ENCODE results near the gene SARM1.

- no peak for TF ChIP-seq POLR2AphosphoS5 (IDR thresholded peaks at IDR 0.05)
- TF ChIP-seq, protein P1, sequence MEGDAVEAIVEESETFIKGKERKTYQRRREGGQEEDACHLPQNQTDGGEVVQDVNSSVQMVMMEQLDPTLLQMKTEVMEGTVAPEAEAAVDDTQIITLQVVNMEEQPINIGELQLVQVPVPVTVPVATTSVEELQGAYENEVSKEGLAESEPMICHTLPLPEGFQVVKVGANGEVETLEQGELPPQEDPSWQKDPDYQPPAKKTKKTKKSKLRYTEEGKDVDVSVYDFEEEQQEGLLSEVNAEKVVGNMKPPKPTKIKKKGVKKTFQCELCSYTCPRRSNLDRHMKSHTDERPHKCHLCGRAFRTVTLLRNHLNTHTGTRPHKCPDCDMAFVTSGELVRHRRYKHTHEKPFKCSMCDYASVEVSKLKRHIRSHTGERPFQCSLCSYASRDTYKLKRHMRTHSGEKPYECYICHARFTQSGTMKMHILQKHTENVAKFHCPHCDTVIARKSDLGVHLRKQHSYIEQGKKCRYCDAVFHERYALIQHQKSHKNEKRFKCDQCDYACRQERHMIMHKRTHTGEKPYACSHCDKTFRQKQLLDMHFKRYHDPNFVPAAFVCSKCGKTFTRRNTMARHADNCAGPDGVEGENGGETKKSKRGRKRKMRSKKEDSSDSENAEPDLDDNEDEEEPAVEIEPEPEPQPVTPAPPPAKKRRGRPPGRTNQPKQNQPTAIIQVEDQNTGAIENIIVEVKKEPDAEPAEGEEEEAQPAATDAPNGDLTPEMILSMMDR (IDR thresholded peaks at IDR 0.05): no peak
These were observed 16.6 kb downstream of the SARM1 start for GRCh38 chr17:28388106-28388505.
